Mesothelial cell of epicardium (in vitro differentiated cells): ENCODE measurements around the gene HEATR5A. TPM values are rescaled to one million over a fixed set of nuclear protein-coding genes. Genes with fewer than 3 reads are reported as not detected.

Experiments
- DNase-seq, 2 experiments: peaks; one replicate each; pipeline ENCODE4 v3.0.0; 2021; ENCODE audit warnings: low spot score in 2 of 2; ENCODE audit not compliant: unreplicated experiment in 2 of 2
- H3K27ac Mint-ChIP-seq: 2 replicates; pipeline ENCODE4 v1.8.0; 2021; ENCODE audit warnings: mixed read lengths
- H3K27me3 Mint-ChIP-seq: 2 replicates; pipeline ENCODE4 v1.8.0; 2021; ENCODE audit warnings: low read depth, mixed read lengths
- H3K36me3 Mint-ChIP-seq: 2 replicates; pipeline ENCODE4 v1.8.0; 2021; ENCODE audit warnings: mixed read lengths
- H3K4me1 Mint-ChIP-seq: 2 replicates; pipeline ENCODE4 v1.8.0; 2021; ENCODE audit warnings: mixed read lengths
- H3K4me3 Mint-ChIP-seq: 2 replicates; pipeline ENCODE4 v1.8.0; 2021; ENCODE audit warnings: mild to moderate bottlenecking, moderate library complexity, mixed read lengths
- H3K9me3 Mint-ChIP-seq: 2 replicates; pipeline ENCODE4 v1.8.0; 2021; ENCODE audit warnings: mixed read lengths
- CTCF ChIP-seq: fragments of 200-600 bp; sonication (generic); IDR thresholded peaks from one replicate; pipeline ENCODE4 v1.5.0; 2021; ENCODE audit warnings: antibody characterized with exemption; ENCODE audit not compliant: unreplicated experiment
- total RNA-seq: library from RNA; stranded (reverse); gene quantifications from 3 replicates; pipeline ENCODE4 v1.2.1, GENCODE V29; 2021

HEATR5A gene
- total RNA-seq, 1 donor from 2014 or later, result 21.5 TPM

DNA sequence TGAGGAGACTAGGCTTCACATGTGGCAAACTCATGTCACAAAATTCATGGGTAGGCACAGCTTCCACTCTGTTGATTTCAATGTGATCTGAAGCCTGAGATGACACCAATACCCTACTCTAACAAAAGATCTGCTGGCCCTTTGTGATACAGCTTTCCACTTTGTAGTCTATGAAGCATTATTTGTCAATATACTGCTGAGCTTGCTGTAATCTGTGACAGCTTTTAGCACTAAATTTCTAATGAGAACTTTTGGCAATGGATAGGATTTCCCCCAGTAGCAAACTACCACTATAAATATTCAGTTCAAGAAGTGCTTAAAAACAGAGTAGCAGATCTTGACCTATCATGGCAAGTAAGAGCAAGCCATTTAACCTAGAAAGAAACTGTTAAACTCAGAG lies 5.6 kb upstream of the HEATR5A start:
- peaks cover 2% of the 10 kb centered on the region for H3K4me1 Mint-ChIP-seq
- no peak overlapping the region for H3K27ac Mint-ChIP-seq
- peaks cover 4% of the 10 kb centered on the region for H3K36me3 Mint-ChIP-seq
- H3K9me3 Mint-ChIP-seq, result peaks cover 4% of the 10 kb centered on the region
- H3K4me3 Mint-ChIP-seq, result no peak overlapping the region
- H3K27me3 Mint-ChIP-seq, result no peaks in the 10 kb centered on the region
- DNase-seq, result no peak
- no peak for TF ChIP-seq CTCF

- Mint-ChIP-seq H3K36me3 (no peaks in the 10 kb centered on the region), H3K9me3 (no peaks in the 10 kb centered on the region)
Observed at GRCh38 chr14:31421200-31421599, 850 bp upstream of the HEATR5A start.

DNA sequence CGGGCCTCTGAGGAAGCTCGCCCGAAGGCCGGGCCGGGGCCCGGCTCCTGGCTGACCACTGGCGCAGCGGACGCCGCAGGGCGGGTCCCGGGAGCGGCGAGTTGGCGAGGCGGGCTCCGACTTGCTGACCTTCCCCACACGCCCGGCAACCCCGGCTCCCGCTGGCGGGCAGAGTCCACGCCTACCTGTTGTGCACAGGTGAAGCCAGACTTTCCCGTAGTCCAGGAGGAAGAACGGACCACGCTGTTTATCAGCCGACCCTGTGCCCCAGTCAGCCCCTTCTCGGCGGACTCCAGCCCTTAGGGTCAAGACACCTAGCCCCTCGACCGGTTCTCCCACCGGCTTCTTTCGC lies 407 bp downstream of the HEATR5A start:
- H3K9me3 Mint-ChIP-seq, result no peaks in the 10 kb centered on the region
- no peaks in the 10 kb centered on the region for H3K36me3 Mint-ChIP-seq
- H3K27me3 Mint-ChIP-seq, result no peaks in the 10 kb centered on the region
- peak overlapping the region; percentile 98 for H3K4me3 Mint-ChIP-seq
- H3K4me1 Mint-ChIP-seq, result peaks cover 15% of the 10 kb centered on the region
- H3K27ac Mint-ChIP-seq, result peak overlapping the region; percentile 96
- no peak for TF ChIP-seq CTCF
- peak in 1 of 2 experiments; percentile 19 for DNase-seq

More at GRCh38 chr14:31421200-31421599, 850 bp upstream of the HEATR5A start:
- Mint-ChIP-seq H3K27ac (peak overlapping the region; percentile 88), H3K4me3 (peak overlapping the region; percentile 98), H3K27me3 (no peaks in the 10 kb centered on the region), H3K4me1 (peaks cover 15% of the 10 kb centered on the region)
- TF ChIP-seq CTCF, result no peak
- DNase-seq, result no peak

DNA sequence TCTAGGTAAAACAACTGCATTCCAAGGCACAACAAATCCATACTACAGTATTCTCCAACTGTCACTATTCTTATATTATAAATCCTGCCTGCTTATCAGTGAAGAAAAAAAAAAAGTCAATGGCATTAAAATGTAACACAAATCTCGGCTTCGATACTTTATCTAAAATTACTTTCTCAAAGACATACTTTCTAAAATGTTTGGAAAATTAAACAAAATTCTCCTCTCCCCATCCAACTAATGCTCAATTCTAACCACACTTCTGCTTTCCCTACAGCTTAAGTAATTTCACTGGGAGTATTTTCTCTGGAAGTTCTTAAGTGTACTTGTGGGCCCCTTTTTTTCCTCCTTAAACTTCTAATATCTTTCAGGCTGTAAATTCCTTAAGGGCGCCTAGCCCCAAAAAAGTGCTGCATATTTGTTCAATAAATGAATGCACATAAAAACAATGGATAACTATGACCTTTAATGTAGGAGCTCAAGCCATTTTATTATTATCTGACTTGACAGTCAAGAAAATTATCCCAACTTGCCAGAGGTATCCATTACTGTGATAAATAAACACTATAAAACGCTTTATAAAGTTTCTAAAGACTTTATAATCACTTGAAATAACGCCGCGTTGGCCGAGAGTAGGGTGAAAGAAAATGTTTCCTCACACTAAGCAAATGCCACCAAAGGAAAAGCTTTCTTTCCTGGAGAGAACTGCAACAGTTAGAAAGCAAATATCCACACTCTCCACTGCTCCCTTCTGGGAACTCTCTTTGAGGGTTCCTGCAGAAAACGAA lies 977 bp downstream of the HEATR5A start:
- DNase-seq, result no peak
- Mint-ChIP-seq H3K9me3 (no peaks in the 10 kb centered on the region), H3K27ac (peak overlapping the region; percentile 62), H3K36me3 (no peaks in the 10 kb centered on the region), H3K4me3 (peak overlapping the region; percentile 98), H3K27me3 (no peaks in the 10 kb centered on the region), H3K4me1 (peaks cover 15% of the 10 kb centered on the region)
- TF ChIP-seq CTCF, result no peak

- peaks cover 18% of the 10 kb centered on the region for H3K4me1 Mint-ChIP-seq
- H3K27ac Mint-ChIP-seq, result peak overlapping the region; percentile 50
- H3K36me3 Mint-ChIP-seq, result no peaks in the 10 kb centered on the region
- no peak for TF ChIP-seq CTCF
- no peak overlapping the region for H3K4me3 Mint-ChIP-seq
- DNase-seq, result no peak
- no peaks in the 10 kb centered on the region for H3K9me3 Mint-ChIP-seq
- no peaks in the 10 kb centered on the region for H3K27me3 Mint-ChIP-seq
Observed at GRCh38 chr14:31418440-31418839, 1.9 kb downstream of the HEATR5A start.
